ENCODE data around the gene SAMD4B.

SAMD4B gene

DNA sequence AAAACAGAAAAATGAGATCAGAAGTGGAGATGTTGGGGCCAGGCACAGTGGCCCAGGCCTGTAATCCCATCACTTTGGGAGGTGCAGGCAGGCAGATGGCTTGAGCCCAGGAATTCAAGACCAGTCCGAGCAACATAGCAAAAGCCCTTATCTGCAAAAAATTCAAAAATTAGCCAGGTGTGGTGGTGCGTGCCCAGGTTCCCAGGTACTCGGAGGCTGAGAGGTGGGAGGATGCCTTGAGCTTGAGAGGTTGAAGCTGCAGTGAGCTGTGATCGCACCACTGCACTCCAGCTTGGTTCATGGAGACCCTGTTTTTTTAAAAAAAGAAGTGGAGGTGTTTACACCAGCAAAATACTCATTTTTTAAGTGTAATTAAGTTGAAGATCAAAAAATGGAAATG, 57.8 kb downstream of the SAMD4B start:
- in situ Hi-C loops (cut with HindIII; ENCODE audit: low sequenced_read_pairs) = no loop called here
- no peak for DNase-seq (ENCODE audit: low read depth, low spot score)
- TF ChIP-seq CTCF (IDR thresholded peaks at IDR 0.05; ENCODE audit: low read depth, low read length) = no peak
- no peak overlapping the region for H3K4me3 ChIP-seq (ENCODE audit: low read depth, low read length)

- in situ Hi-C loops (cut with HindIII; ENCODE audit: low sequenced_read_pairs) = no loop called here
Measured at GRCh38 chr19:39401070-39401548, 58.9 kb downstream of the SAMD4B start.

GRCh38 chr19:39401549-39402345, 59.5 kb downstream of the SAMD4B start:
- H3K4me3 ChIP-seq (ENCODE audit: low read depth, low read length) = peak overlapping the region; percentile 12
- peak; percentile 74 for DNase-seq (ENCODE audit: low read depth, low spot score)
- in situ Hi-C loops (cut with HindIII; ENCODE audit: low sequenced_read_pairs) = no loop called here
- TF ChIP-seq CTCF (IDR thresholded peaks at IDR 0.05; ENCODE audit: low read depth, low read length) = no peak

More at GRCh38 chr19:39401070-39401548, 58.9 kb downstream of the SAMD4B start:
- no peak for TF ChIP-seq CTCF (IDR thresholded peaks at IDR 0.05; ENCODE audit: low read depth, low read length)
- no peak for DNase-seq (ENCODE audit: low read depth, low spot score)
- H3K4me3 ChIP-seq (ENCODE audit: low read depth, low read length) = no peak overlapping the region

DNA sequence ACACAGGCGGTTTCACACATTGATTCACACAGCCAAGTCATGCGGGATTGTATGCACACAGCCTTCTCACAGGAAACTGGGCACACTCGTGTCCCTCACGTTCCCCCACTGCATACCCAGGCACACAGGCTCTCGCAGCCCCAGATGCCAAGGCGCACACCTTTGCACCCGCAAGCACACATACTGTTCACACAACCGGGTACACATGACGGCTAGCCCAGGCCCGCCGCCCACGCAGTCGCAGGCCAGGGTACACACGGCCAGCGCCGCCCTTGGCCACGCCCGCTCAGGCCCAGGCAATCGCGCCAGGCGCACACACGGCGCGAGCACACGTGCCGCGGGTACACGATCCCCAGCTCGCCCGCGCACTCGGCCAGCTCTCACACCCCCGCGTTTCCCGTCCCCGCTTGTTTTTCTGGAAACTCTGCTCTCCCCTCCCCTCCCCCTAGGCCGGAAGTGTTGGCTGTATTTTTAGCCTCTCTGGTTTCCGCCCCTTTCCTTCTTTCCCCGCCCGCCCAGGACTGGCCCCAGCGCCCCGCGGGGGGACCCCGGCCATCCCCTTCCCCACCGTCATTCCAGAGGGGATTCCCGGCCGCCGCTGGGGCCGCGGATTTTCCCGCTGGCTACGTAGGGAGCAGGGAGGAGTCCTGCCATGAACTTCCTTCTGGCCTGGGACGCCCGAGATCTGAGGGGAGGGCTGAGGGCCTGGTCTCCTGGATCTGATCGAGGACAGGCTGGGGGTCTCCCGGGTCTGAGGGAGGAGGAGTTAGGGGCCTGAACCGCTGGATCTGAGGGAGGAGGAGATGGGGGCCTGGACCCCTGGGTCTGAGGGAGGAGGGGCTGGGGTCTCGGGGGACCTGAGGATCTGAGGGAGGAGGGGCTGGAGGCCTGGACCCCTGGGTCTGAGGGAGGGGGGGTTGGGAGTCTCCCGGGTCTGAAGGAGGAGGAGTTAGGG, 60.4 kb downstream of the SAMD4B start:
- peak; percentile 86 for DNase-seq (ENCODE audit: low read depth, low spot score)
- peak overlapping the region; percentile 32 for H3K4me3 ChIP-seq (ENCODE audit: low read depth, low read length)
- no peak for TF ChIP-seq CTCF (IDR thresholded peaks at IDR 0.05; ENCODE audit: low read depth, low read length)
- in situ Hi-C loops (cut with HindIII; ENCODE audit: low sequenced_read_pairs) = no loop called here

GRCh38 chr19:39403331-39404312, 61.4 kb downstream of the SAMD4B start:
- in situ Hi-C loops (cut with HindIII; ENCODE audit: low sequenced_read_pairs) = no loop called here
- peak; percentile 99 for DNase-seq (ENCODE audit: low read depth, low spot score)
- peak overlapping the region; percentile 32 for H3K4me3 ChIP-seq (ENCODE audit: low read depth, low read length)
- TF ChIP-seq CTCF (IDR thresholded peaks at IDR 0.05; ENCODE audit: low read depth, low read length) = no peak

Data from astrocyte of the spinal cord (primary cell).